H1 (cell line): Measurements from ENCODE around the gene CRKL. TPM values are rescaled to one million over a fixed set of nuclear protein-coding genes. Genes with fewer than 3 reads are reported as not detected.
"Not testable (repeated sequence)": the region's sequence is repeated elsewhere in the genome, so short reads cannot be mapped to it uniquely, and the experiment has no call there.

Source experiments
- CTCF ChIA-PET: fragments of 300-600 bp; sonication (Branson Sonifier 250); formaldehyde crosslinking; loops from one replicate; lab custom pipeline; 2021; ENCODE audit not compliant: partially characterized antibody; lab: Charles Lee
- POLR2A ChIA-PET: fragments of 300-600 bp; sonication (Branson Sonifier 250); formaldehyde crosslinking; loops from one replicate; lab custom pipeline; 2021; ENCODE audit warnings: inconsistent platforms; ENCODE audit not compliant: partially characterized antibody; lab: Charles Lee
- DNase-seq, 2 experiments: peaks; one replicate each; pipeline versions ENCODE4 v3.0.0 to v3.0.0-alpha.2; 2010 to 2022; ENCODE audit warnings: low spot score in 2 of 2, low read depth in 1 of 2, mixed read lengths in 1 of 2
- FAIRE-seq: peaks from 2 replicates; lab custom pipeline; 2011; peaks lifted over from hg19 to GRCh38; lab: Jason Lieb, UNC
- H2AFZ ChIP-seq: 2 replicates; pipeline ENCODE4 v1.8.1; 2012; ENCODE audit warnings: low read length, inconsistent platforms
- H2AK5ac ChIP-seq: 2 replicates; pipeline ENCODE4 v1.6.1; 2013; ENCODE audit warnings: low read depth, low read length
- H2BK120ac ChIP-seq: replicated peaks from 2 replicates; pipeline ENCODE3; 2013; ENCODE audit warnings: low read depth, low read length, inconsistent platforms
- H2BK12ac ChIP-seq: 2 replicates; pipeline ENCODE4 v1.6.1; 2013; ENCODE audit warnings: low read depth, low read length
- H2BK15ac ChIP-seq: 2 replicates; pipeline ENCODE4 v1.6.1; 2013; ENCODE audit warnings: low read length
- H2BK20ac ChIP-seq: 2 replicates; pipeline ENCODE4 v1.6.1; 2013; ENCODE audit warnings: low read length
- H2BK5ac ChIP-seq: 2 replicates; pipeline ENCODE4 v1.6.1; 2013; ENCODE audit warnings: low read depth, low read length
- H3K14ac ChIP-seq: 2 replicates; pipeline ENCODE4 v1.6.1; 2013; ENCODE audit warnings: inconsistent platforms; ENCODE audit not compliant: insufficient read length
- H3K18ac ChIP-seq: 2 replicates; pipeline ENCODE4 v1.6.1; 2013; ENCODE audit warnings: low read length; ENCODE audit errors: extremely low read depth
- H3K23ac ChIP-seq: 2 replicates; pipeline ENCODE4 v1.6.1; 2013; ENCODE audit warnings: inconsistent platforms; ENCODE audit not compliant: insufficient read length
- H3K23me2 ChIP-seq: 2 replicates; pipeline ENCODE4 v1.6.1; 2013; ENCODE audit warnings: low read depth, low read length
- H3K27ac ChIP-seq: 2 replicates; pipeline ENCODE4 v1.6.1; 2011; ENCODE audit warnings: low read depth, low read length, inconsistent platforms
- H3K27me3 ChIP-seq, 4 experiments: replicated peaks in 1 of 4; 1 replicate in 1 of 4; 2 replicates in 3 of 4; pipeline versions ENCODE4 v1.6.1 to v1.8.1; 2011 to 2013; ENCODE audit warnings: low read length in 3 of 4, mild to moderate bottlenecking in 3 of 4, inconsistent platforms in 2 of 4, mixed read lengths in 2 of 4, moderate library complexity in 1 of 4; ENCODE audit not compliant: control insufficient read depth in 3 of 4, insufficient read depth in 3 of 4; ENCODE audit errors: extremely low read depth in 1 of 4
- H3K36me3 ChIP-seq, 4 experiments: 2 replicates each; pipeline versions ENCODE4 v1.6.1 to v1.8.1; 2011 to 2013; ENCODE audit warnings: mild to moderate bottlenecking in 4 of 4, low read length in 3 of 4, moderate library complexity in 2 of 4, control low read depth in 1 of 4, inconsistent platforms in 1 of 4; ENCODE audit not compliant: insufficient read depth in 4 of 4, control insufficient read depth in 2 of 4
- H3K4ac ChIP-seq: replicated peaks from 2 replicates; pipeline ENCODE3; 2013; ENCODE audit warnings: low read length, low read depth, mixed read lengths, inconsistent platforms; ENCODE audit not compliant: insufficient read length
- H3K4me1 ChIP-seq, 4 experiments: replicated peaks in 1 of 4; 1 replicate in 1 of 4; 2 replicates in 3 of 4; pipeline versions ENCODE4 v1.6.1 to v1.8.1; 2011 to 2013; ENCODE audit warnings: low read length in 3 of 4, inconsistent platforms in 2 of 4, mixed read lengths in 1 of 4; ENCODE audit not compliant: insufficient read depth in 4 of 4, control insufficient read depth in 3 of 4
- H3K4me2 ChIP-seq, 2 experiments: 2 replicates each; pipeline versions ENCODE4 v1.6.1 to v1.8.1; 2011 to 2013; ENCODE audit warnings: low read depth in 2 of 2, low read length in 2 of 2, control low read depth in 1 of 2, inconsistent platforms in 1 of 2, mild to moderate bottlenecking in 1 of 2; ENCODE audit not compliant: insufficient read depth in 1 of 2
- H3K4me3 ChIP-seq, 4 experiments: fragments of 200-600, 300-600 bp in 1 of 4; sonication (generic), shearing (Covaris generic), sonication (Bioruptor Twin) in 1 of 4; 2 replicates each; pipeline versions ENCODE4 v1.5.1 to v1.8.1; 2011 to 2016; ENCODE audit warnings: low read length in 4 of 4, low read depth in 3 of 4, control low read depth in 2 of 4, inconsistent platforms in 2 of 4, mild to moderate bottlenecking in 2 of 4, mixed read lengths in 1 of 4, moderate library complexity in 1 of 4; ENCODE audit not compliant: insufficient read depth in 2 of 4; ENCODE audit errors: extremely low read depth in 1 of 4
- H3K56ac ChIP-seq: replicated peaks from 2 replicates; pipeline ENCODE3; 2013; ENCODE audit warnings: low read depth, mild to moderate bottlenecking, mixed read lengths, low read length, inconsistent platforms; ENCODE audit not compliant: insufficient read length
- H3K79me1 ChIP-seq: 2 replicates; pipeline ENCODE4 v1.6.1; 2013; ENCODE audit warnings: low read depth, low read length, control low read depth
- H3K79me2 ChIP-seq, 2 experiments: 2 replicates each; pipeline versions ENCODE4 v1.6.1 to v1.8.1; 2012 to 2013; ENCODE audit warnings: low read length in 2 of 2, mild to moderate bottlenecking in 2 of 2, inconsistent platforms in 1 of 2; ENCODE audit not compliant: insufficient read depth in 2 of 2, control insufficient read depth in 1 of 2
- H3K9ac ChIP-seq, 4 experiments: replicated peaks in 1 of 4; 1 replicate in 1 of 4; 2 replicates in 3 of 4; pipeline versions ENCODE4 v1.6.1 to v1.8.1; 2011 to 2013; ENCODE audit warnings: low read depth in 3 of 4, low read length in 3 of 4, control low read depth in 2 of 4, mild to moderate bottlenecking in 2 of 4, moderate library complexity in 2 of 4, inconsistent platforms in 1 of 4; ENCODE audit errors: extremely low read depth in 1 of 4
- H3K9me3 ChIP-seq, 2 experiments: 2 replicates each; pipeline versions ENCODE4 v1.6.1 to v1.8.1; 2012 to 2013; ENCODE audit warnings: mild to moderate bottlenecking in 2 of 2, moderate library complexity in 2 of 2, control low read depth in 1 of 2, inconsistent platforms in 1 of 2, low read depth in 1 of 2, low read length in 1 of 2, mixed read lengths in 1 of 2; ENCODE audit not compliant: insufficient read depth in 2 of 2
- H4K20me1 ChIP-seq, 2 experiments: replicated peaks in 1 of 2; 2 replicates each; pipeline versions ENCODE3 to v1.8.1; 2011 to 2013; ENCODE audit warnings: inconsistent platforms in 2 of 2, low read length in 2 of 2, mild to moderate bottlenecking in 1 of 2; ENCODE audit not compliant: insufficient read depth in 2 of 2, control insufficient read depth in 1 of 2
- H4K5ac ChIP-seq: 2 replicates; pipeline ENCODE4 v1.6.1; 2013; ENCODE audit warnings: low read length, low read depth, mixed read lengths, inconsistent platforms; ENCODE audit not compliant: insufficient read length
- H4K8ac ChIP-seq: 2 replicates; pipeline ENCODE4 v1.8.0; 2013; ENCODE audit warnings: mild to moderate bottlenecking, moderate library complexity, low read length, inconsistent platforms; ENCODE audit not compliant: insufficient read depth; ENCODE audit errors: extremely low read depth
- H4K91ac ChIP-seq: replicated peaks from 2 replicates; pipeline ENCODE3; 2013; ENCODE audit warnings: low read length, mixed read lengths, inconsistent platforms; ENCODE audit not compliant: insufficient read length
- WGBS, 2 experiments: shearing (Covaris generic) in 1 of 2; methylation state at CpG; one replicate each; pipeline versions ENCODE4 v1.1.6 to v1.1.7; 2013 to 2015; ENCODE audit warnings: low lambda C conversion rate in 2 of 2, mixed read lengths in 2 of 2, inconsistent platforms in 1 of 2, low coverage in 1 of 2, missing lambda C conversion rate in 1 of 2; ENCODE audit not compliant: insufficient replicate concordance in 2 of 2, insufficient coverage in 1 of 2, insufficient read length in 1 of 2; ENCODE audit errors: extremely low coverage in 1 of 2, missing lambda C conversion rate in 1 of 2; 5-methylcytosine and 5-hydroxymethylcytosine counted together
- polyA plus RNA-seq, 7 experiments: library from polyadenylated mRNA; depleted of rRNA in 3 of 7; stranded (reverse) in 5 of 7; unstranded in 2 of 7; fragments of >200 nt in 5 of 7; fragments of 200-250 nt in 2 of 7; gene quantifications; 1 replicate in 5 of 7; 2 replicates in 1 of 7; 4 replicates in 1 of 7; pipeline versions ENCODE4 v1.2.1 to v1.2.3, GENCODE V29; 2011 to 2013; ENCODE audit warnings: missing spikeins in 2 of 7, mixed read lengths in 2 of 7
- total RNA-seq: library from RNA; stranded (reverse); fragmentation: NEBNext Ultra II Directional; extraction: Animal tissue kit (Norgen Biotek cat#: 25700); gene quantifications from 2 replicates; pipeline ENCODE4 v1.2.1, GENCODE V29; 2021

The CRKL gene
- total and polyA plus RNA-seq, 2 of the 8 experiments (the other 6 are each of a cell fraction or from before 2014, with no cell fraction given) = 34.5 to 94.5 TPM

GRCh38 chr22:20935780-20936539, 18.8 kb downstream of the CRKL start:
- not testable (repeated sequence) for H2BK5ac ChIP-seq, H4K91ac ChIP-seq, H3K23ac ChIP-seq, H3K79me1 ChIP-seq, H3K4me2 ChIP-seq, H4K8ac ChIP-seq, H2AFZ ChIP-seq, H2BK15ac ChIP-seq, H3K18ac ChIP-seq, H3K4me1 ChIP-seq, H3K4ac ChIP-seq, H4K5ac ChIP-seq, H2BK20ac ChIP-seq, H2BK12ac ChIP-seq, H3K9me3 ChIP-seq, H3K27me3 ChIP-seq, H3K14ac ChIP-seq, H2AK5ac ChIP-seq, H3K56ac ChIP-seq, H2BK120ac ChIP-seq, H3K9ac ChIP-seq, DNase-seq, H3K4me3 ChIP-seq, H3K27ac ChIP-seq, H3K23me2 ChIP-seq, FAIRE-seq
- POLR2A ChIA-PET = interaction anchor here (0.8 to 1.2 kb wide), 2 partner anchors 9 to 11 kb away, joined by 3 read pairs; no protein-coding TSS in a partner anchor
- H3K79me2 ChIP-seq = peaks cover 52 to 96% of the 10 kb centered on the region in 2 experiments
- WGBS, 2 experiments = 89% methylated on average over 11 of the region's 11 CpGs; no CpG with 5 or more reads in 1 of the 2 experiments
- H4K20me1 ChIP-seq = peaks cover 31 to 45% of the 10 kb centered on the region in 2 experiments
- CTCF ChIA-PET = interaction anchor here (1.2 to 2.6 kb wide), 5 partner anchors 11 to 86 kb away, joined by 3 to 7 read pairs (median 6); no protein-coding TSS in a partner anchor
- peaks cover 4 to 39% (median 13%) of the 10 kb centered on the region in 4 experiments; a peak in 7 of 8 replicates for H3K36me3 ChIP-seq
